NB4 (cell line): Measurements from ENCODE around the gene MIP.

Source experiments
- CTCF ChIP-seq: IDR thresholded peaks from one replicate; pipeline ENCODE4 v1.5.1; 2012; ENCODE audit warnings: low read depth, low read length
- MYC ChIP-seq: IDR thresholded peaks from 2 replicates; pipeline ENCODE4 v1.6.1; 2011; ENCODE audit warnings: low read depth, low read length

GRCh38 chr12:56476143-56476542, 21.7 kb upstream of the MIP start:
- no peak for TF ChIP-seq CTCF
- TF ChIP-seq MYC = no peak
